ENCODE data around the gene KCNK3. TPM values are rescaled to one million over a fixed set of nuclear protein-coding genes. Genes with fewer than 3 reads are reported as not detected.

Gene KCNK3
- total RNA-seq, 1 donor from 2014 or later = 1.9 TPM

DNA sequence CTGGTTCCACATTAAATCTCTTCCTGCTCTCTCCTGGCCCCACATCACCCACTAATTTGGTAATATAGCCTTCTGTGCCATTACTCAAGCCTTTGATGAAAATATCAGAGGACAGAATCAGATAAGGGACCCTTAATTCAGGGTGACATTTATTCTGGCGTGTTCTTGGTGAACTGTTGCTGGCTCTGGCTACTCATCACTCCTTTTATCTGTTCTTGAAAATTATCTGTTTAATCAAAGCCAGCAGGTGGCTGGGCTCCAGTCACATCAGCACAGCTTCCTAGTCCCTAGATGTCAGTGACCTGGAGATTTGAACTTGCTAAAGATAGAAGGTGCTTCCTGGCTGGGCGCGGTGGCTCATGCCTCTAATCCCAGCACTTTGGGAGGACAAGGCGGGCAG, 44.7 kb downstream of the KCNK3 start:
- no peak for DNase-seq (ENCODE audit: low read depth)
- H3K79me2 ChIP-seq (ENCODE audit: insufficient read depth, low read length) = no peaks in the 10 kb centered on the region
- no peak overlapping the region for H2AFZ ChIP-seq (ENCODE audit: low read depth, low read length)
- Mint-ChIP-seq H3K4me1 (ENCODE audit: low read depth, unreplicated experiment) (peaks cover 6% of the 10 kb centered on the region), H3K27ac (ENCODE audit: unreplicated experiment) (no peak overlapping the region), H3K27me3 (ENCODE audit: low read depth, unreplicated experiment) (peaks cover 28% of the 10 kb centered on the region), H3K9me3 (ENCODE audit: unreplicated experiment) (no peaks in the 10 kb centered on the region), H3K4me3 (ENCODE audit: unreplicated experiment) (no peak overlapping the region), H3K36me3 (ENCODE audit: low read depth, unreplicated experiment) (no peaks in the 10 kb centered on the region)
- no peak overlapping the region for H3K4me2 ChIP-seq (ENCODE audit: low read length)
- FAIRE-seq = no peak
- no peaks in the 10 kb centered on the region for H3K36me3 ChIP-seq (ENCODE audit: insufficient read depth, low read length)
- no peak overlapping the region for H3K9ac ChIP-seq (ENCODE audit: low read length)
- H3K27me3 ChIP-seq (ENCODE audit: insufficient read depth, low read length) = peaks cover 2% of the 10 kb centered on the region
- no peak overlapping the region for H3K27ac ChIP-seq (ENCODE audit: low read depth, low read length)
- no peak for TF ChIP-seq EZH2 (IDR thresholded peaks at IDR 0.05; ENCODE audit: insufficient read depth, low read length)
- TF ChIP-seq, protein P1, sequence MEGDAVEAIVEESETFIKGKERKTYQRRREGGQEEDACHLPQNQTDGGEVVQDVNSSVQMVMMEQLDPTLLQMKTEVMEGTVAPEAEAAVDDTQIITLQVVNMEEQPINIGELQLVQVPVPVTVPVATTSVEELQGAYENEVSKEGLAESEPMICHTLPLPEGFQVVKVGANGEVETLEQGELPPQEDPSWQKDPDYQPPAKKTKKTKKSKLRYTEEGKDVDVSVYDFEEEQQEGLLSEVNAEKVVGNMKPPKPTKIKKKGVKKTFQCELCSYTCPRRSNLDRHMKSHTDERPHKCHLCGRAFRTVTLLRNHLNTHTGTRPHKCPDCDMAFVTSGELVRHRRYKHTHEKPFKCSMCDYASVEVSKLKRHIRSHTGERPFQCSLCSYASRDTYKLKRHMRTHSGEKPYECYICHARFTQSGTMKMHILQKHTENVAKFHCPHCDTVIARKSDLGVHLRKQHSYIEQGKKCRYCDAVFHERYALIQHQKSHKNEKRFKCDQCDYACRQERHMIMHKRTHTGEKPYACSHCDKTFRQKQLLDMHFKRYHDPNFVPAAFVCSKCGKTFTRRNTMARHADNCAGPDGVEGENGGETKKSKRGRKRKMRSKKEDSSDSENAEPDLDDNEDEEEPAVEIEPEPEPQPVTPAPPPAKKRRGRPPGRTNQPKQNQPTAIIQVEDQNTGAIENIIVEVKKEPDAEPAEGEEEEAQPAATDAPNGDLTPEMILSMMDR (IDR thresholded peaks at IDR 0.05; ENCODE audit: insufficient read depth, low read depth, low read length) = no peak
- no peak overlapping the region for H3K4me3 ChIP-seq (ENCODE audit: insufficient read depth, low read depth, low read length)
- H3K9me3 ChIP-seq (ENCODE audit: insufficient read depth, low read depth, low read length) = no peaks in the 10 kb centered on the region
- H3K4me1 ChIP-seq (ENCODE audit: insufficient read depth, low read length) = peaks cover 6% of the 10 kb centered on the region
- H4K20me1 ChIP-seq (ENCODE audit: insufficient read depth, low read length) = no peaks in the 10 kb centered on the region

GRCh38 chr2:26738481-26738880, 46.0 kb downstream of the KCNK3 start:
- H3K79me2 ChIP-seq (ENCODE audit: insufficient read depth, low read length) = no peaks in the 10 kb centered on the region
- no peak overlapping the region for H3K4me2 ChIP-seq (ENCODE audit: low read length)
- H3K36me3 ChIP-seq (ENCODE audit: insufficient read depth, low read length) = no peaks in the 10 kb centered on the region
- no peaks in the 10 kb centered on the region for H4K20me1 ChIP-seq (ENCODE audit: insufficient read depth, low read length)
- no peak overlapping the region for H3K9ac ChIP-seq (ENCODE audit: low read length)
- H3K27ac Mint-ChIP-seq (ENCODE audit: unreplicated experiment) = no peak overlapping the region
- H3K4me1 ChIP-seq (ENCODE audit: insufficient read depth, low read length) = peaks cover 6% of the 10 kb centered on the region
- no peaks in the 10 kb centered on the region for H3K36me3 Mint-ChIP-seq (ENCODE audit: low read depth, unreplicated experiment)
- DNase-seq (ENCODE audit: low read depth) = no peak
- no peaks in the 10 kb centered on the region for H3K27me3 ChIP-seq (ENCODE audit: insufficient read depth, low read length)
- no peak overlapping the region for H3K27ac ChIP-seq (ENCODE audit: low read depth, low read length)
- no peak overlapping the region for H3K4me3 Mint-ChIP-seq (ENCODE audit: unreplicated experiment)
- H3K4me1 Mint-ChIP-seq (ENCODE audit: low read depth, unreplicated experiment) = peaks cover 4% of the 10 kb centered on the region
- no peak overlapping the region for H2AFZ ChIP-seq (ENCODE audit: low read depth, low read length)
- peaks cover 24% of the 10 kb centered on the region for H3K27me3 Mint-ChIP-seq (ENCODE audit: low read depth, unreplicated experiment)
- TF ChIP-seq, protein P1 (IDR thresholded peaks at IDR 0.05; ENCODE audit: insufficient read depth, low read depth, low read length) = no peak
- no peak for TF ChIP-seq EZH2 (IDR thresholded peaks at IDR 0.05; ENCODE audit: insufficient read depth, low read length)
- no peak overlapping the region for H3K4me3 ChIP-seq (ENCODE audit: insufficient read depth, low read depth, low read length)
- no peaks in the 10 kb centered on the region for H3K9me3 Mint-ChIP-seq (ENCODE audit: unreplicated experiment)
- no peak for FAIRE-seq
- no peaks in the 10 kb centered on the region for H3K9me3 ChIP-seq (ENCODE audit: insufficient read depth, low read depth, low read length)

- H3K27me3 ChIP-seq (ENCODE audit: insufficient read depth, low read length) = no peaks in the 10 kb centered on the region
- H4K20me1 ChIP-seq (ENCODE audit: insufficient read depth, low read length) = no peaks in the 10 kb centered on the region
- no peak overlapping the region for H3K4me3 Mint-ChIP-seq (ENCODE audit: unreplicated experiment)
- FAIRE-seq (no peak), DNase-seq (ENCODE audit: low read depth) (no peak)
- no peak overlapping the region for H3K4me2 ChIP-seq (ENCODE audit: low read length)
- H3K36me3 Mint-ChIP-seq (ENCODE audit: low read depth, unreplicated experiment) = no peaks in the 10 kb centered on the region
- no peaks in the 10 kb centered on the region for H3K36me3 ChIP-seq (ENCODE audit: insufficient read depth, low read length)
- H3K4me1 Mint-ChIP-seq (ENCODE audit: low read depth, unreplicated experiment) = peaks cover 4% of the 10 kb centered on the region
- no peak overlapping the region for H3K27ac ChIP-seq (ENCODE audit: low read depth, low read length)
- no peak overlapping the region for H3K4me3 ChIP-seq (ENCODE audit: insufficient read depth, low read depth, low read length)
- peaks cover 6% of the 10 kb centered on the region for H3K4me1 ChIP-seq (ENCODE audit: insufficient read depth, low read length)
- H3K27ac Mint-ChIP-seq (ENCODE audit: unreplicated experiment) = no peak overlapping the region
- H2AFZ ChIP-seq (ENCODE audit: low read depth, low read length) = no peak overlapping the region
- peaks cover 28% of the 10 kb centered on the region for H3K27me3 Mint-ChIP-seq (ENCODE audit: low read depth, unreplicated experiment)
- H3K9ac ChIP-seq (ENCODE audit: low read length) = no peak overlapping the region
- no peak for TF ChIP-seq EZH2 (IDR thresholded peaks at IDR 0.05; ENCODE audit: insufficient read depth, low read length)
- TF ChIP-seq, protein P1 (IDR thresholded peaks at IDR 0.05; ENCODE audit: insufficient read depth, low read depth, low read length) = no peak
- H3K79me2 ChIP-seq (ENCODE audit: insufficient read depth, low read length) = no peaks in the 10 kb centered on the region
- H3K9me3 Mint-ChIP-seq (ENCODE audit: unreplicated experiment) = no peaks in the 10 kb centered on the region
- H3K9me3 ChIP-seq (ENCODE audit: insufficient read depth, low read depth, low read length) = no peaks in the 10 kb centered on the region
These were observed 47.0 kb downstream of the KCNK3 start for GRCh38 chr2:26739514-26739913.

Measured in astrocyte (in vitro differentiated cells and primary cell).